Kidney epithelial cell (primary cell): Measurements from ENCODE around the gene CD1B. TPM values are rescaled to one million over a fixed set of nuclear protein-coding genes. Genes with fewer than 3 reads are reported as not detected.

Experiments
- DNase-seq: peaks from one replicate; pipeline ENCODE4 v3.0.0-alpha.2; 2010; ENCODE audit warnings: low read depth
- H3K27me3 ChIP-seq: 2 replicates; pipeline ENCODE4 v1.6.0; 2011; ENCODE audit warnings: low read length; ENCODE audit not compliant: control insufficient read depth, insufficient read depth
- H3K36me3 ChIP-seq: 2 replicates; pipeline ENCODE4 v1.5.1; 2011; ENCODE audit warnings: low read length; ENCODE audit not compliant: control insufficient read depth, insufficient read depth
- H3K4me3 ChIP-seq: 2 replicates; pipeline ENCODE4 v1.5.1; 2011; ENCODE audit warnings: low read depth, mild to moderate bottlenecking, control low read depth, low read length
- total RNA-seq: library from RNA; depleted of rRNA; stranded (reverse); fragments of >200 nt; gene quantifications from 2 replicates; pipeline ENCODE4 v1.2.3, GENCODE V29; 2015
- TF ChIP-seq, protein P1 (sequence below): IDR thresholded peaks from 2 replicates; pipeline ENCODE4 v1.5.1; 2011; ENCODE audit warnings: mild to moderate bottlenecking, moderate library complexity, low read length, control low read depth, inconsistent platforms; ENCODE audit not compliant: insufficient read depth, poor library complexity, severe bottlenecking

Gene CD1B
- total RNA-seq, 1 donor from 2014 or later: not detected

- Histone ChIP-seq H3K27me3 (no peaks in the 10 kb centered on the region), H3K36me3 (no peaks in the 10 kb centered on the region), H3K4me3 (no peak overlapping the region)
- DNase-seq: no peak
- TF ChIP-seq, protein P1, sequence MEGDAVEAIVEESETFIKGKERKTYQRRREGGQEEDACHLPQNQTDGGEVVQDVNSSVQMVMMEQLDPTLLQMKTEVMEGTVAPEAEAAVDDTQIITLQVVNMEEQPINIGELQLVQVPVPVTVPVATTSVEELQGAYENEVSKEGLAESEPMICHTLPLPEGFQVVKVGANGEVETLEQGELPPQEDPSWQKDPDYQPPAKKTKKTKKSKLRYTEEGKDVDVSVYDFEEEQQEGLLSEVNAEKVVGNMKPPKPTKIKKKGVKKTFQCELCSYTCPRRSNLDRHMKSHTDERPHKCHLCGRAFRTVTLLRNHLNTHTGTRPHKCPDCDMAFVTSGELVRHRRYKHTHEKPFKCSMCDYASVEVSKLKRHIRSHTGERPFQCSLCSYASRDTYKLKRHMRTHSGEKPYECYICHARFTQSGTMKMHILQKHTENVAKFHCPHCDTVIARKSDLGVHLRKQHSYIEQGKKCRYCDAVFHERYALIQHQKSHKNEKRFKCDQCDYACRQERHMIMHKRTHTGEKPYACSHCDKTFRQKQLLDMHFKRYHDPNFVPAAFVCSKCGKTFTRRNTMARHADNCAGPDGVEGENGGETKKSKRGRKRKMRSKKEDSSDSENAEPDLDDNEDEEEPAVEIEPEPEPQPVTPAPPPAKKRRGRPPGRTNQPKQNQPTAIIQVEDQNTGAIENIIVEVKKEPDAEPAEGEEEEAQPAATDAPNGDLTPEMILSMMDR: no peak
Measured at GRCh38 chr1:158335213-158335532, 3.8 kb upstream of the CD1B start.

DNA sequence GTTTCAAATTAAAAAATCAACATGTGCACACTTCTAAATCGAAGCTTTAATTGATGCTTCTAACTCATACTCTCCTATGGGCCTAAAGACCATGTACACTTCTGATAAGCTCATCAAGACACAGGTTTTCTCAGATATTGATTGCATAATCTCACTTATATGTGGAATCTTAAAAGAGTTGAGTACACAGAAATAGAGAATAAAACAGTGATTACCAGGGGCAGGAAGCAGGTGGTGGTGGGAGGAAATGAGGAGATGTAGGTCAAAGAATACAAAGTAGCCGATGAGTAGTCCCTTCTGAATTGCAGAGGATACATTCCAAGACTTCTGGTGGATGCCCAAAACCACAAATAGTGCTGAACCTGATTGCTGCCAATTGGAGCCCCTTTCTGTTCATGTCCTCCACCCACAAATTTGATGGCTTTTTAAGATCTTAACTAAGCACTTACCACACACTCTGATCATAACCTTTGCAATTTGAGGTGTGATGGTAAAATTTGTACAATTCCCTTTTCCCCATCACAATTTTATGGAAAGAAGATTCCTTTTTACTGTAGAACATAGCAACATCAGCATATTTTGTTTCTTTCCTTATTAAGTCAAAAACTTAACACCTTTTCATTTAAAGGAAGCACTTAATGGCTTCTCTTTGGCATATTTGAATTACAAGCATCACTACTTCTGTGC lies 3.3 kb upstream of the CD1B start:
- Histone ChIP-seq H3K4me3 (no peak overlapping the region), H3K27me3 (no peaks in the 10 kb centered on the region), H3K36me3 (no peaks in the 10 kb centered on the region)
- DNase-seq: no peak
- TF ChIP-seq, protein P1: no peak

- no peaks in the 10 kb centered on the region for H3K36me3 ChIP-seq
- H3K27me3 ChIP-seq: no peaks in the 10 kb centered on the region
- no peak overlapping the region for H3K4me3 ChIP-seq
- TF ChIP-seq, protein P1: no peak
- no peak for DNase-seq
Measured at GRCh38 chr1:158333405-158334155, 2.2 kb upstream of the CD1B start.

DNA sequence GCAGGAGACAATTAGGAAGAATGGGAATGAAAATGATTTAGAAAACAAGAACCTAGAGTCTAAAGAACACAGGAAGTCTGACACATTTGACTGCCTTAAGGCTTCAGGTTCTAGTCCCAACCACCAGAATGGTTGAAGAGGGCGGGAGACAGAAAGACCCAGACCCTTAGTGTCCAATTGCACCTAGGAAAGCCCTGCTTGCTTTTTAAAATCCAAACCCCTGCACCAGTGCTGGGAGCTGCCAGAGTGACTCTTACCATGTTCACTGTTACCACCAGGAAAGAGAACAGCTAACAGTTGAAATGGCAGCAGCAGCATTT lies 265 bp downstream of the CD1B start:
- H3K36me3 ChIP-seq: no peaks in the 10 kb centered on the region
- no peak overlapping the region for H3K4me3 ChIP-seq
- no peak for DNase-seq
- TF ChIP-seq, protein P1: no peak
- no peaks in the 10 kb centered on the region for H3K27me3 ChIP-seq

DNA sequence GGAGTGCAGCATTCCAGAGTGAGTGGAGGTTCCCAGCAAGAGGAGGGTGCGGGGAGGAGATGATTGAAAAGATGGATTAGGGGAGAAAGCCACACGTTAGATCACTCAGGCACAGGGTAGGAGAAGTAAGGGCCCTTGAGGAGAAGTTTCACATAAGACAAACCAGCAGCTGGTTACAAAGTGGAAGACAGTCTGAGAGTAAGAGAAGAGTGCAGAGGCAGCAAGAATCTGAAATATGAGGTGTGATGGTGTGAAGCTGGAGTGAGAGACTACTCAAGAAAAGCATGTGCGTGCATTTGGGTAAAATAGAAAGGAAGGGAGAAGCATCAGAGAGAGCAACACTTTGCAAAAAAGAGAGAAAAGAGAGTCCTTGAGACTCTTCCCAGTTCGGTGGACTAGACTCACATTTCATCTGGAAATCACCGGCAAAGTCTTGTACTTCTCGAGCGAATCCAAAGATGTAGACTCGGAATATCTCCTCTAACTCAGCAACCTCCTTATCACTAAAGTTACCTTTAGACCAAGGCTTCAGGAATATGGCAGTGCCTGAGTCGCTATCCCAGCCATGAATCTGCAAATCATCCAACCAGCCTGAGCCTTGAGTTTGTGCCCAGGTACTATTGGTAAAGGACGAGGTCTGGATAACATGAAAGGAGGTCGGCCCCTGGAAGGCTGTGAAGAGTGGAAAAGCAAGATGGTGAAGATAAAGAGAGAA lies 783 bp downstream of the CD1B start:
- TF ChIP-seq, protein P1: no peak
- Histone ChIP-seq H3K4me3 (no peak overlapping the region), H3K27me3 (no peaks in the 10 kb centered on the region), H3K36me3 (no peaks in the 10 kb centered on the region)
- no peak for DNase-seq
